ENCODE results near the gene ITPR1.

The ITPR1 gene

GRCh38 chr3:4504340-4505261, 11.5 kb downstream of the ITPR1 start:
- DNase-seq: no peak
- in situ Hi-C loops (cut with HindIII; ENCODE audit: low pct_ligation_motif_present, low sequenced_read_pairs): no loop called here
- no peak overlapping the region for H3K27ac ChIP-seq

GRCh38 chr3:4505688-4506558, 12.8 kb downstream of the ITPR1 start:
- DNase-seq: no peak
- in situ Hi-C loops (cut with HindIII; ENCODE audit: low pct_ligation_motif_present, low sequenced_read_pairs): no loop called here
- Histone ChIP-seq H3K27ac (no peak overlapping the region), H3K36me3 (replicated peaks) (no peaks in the 10 kb centered on the region), H3K4me3 (ENCODE audit: low read depth, low read length) (no peak overlapping the region), H3K27me3 (replicated peaks) (no peaks in the 10 kb centered on the region)
- no peak for TF ChIP-seq CTCF (IDR thresholded peaks at IDR 0.05; ENCODE audit: low read depth, low read length, missing control alignments)

More at GRCh38 chr3:4504340-4505261, 11.5 kb downstream of the ITPR1 start:
- Histone ChIP-seq H3K36me3 (replicated peaks) (no peaks in the 10 kb centered on the region), H3K4me3 (ENCODE audit: low read depth, low read length) (no peak overlapping the region), H3K27me3 (replicated peaks) (no peaks in the 10 kb centered on the region)
- no peak for TF ChIP-seq CTCF (IDR thresholded peaks at IDR 0.05; ENCODE audit: low read depth, low read length, missing control alignments)

GRCh38 chr3:4506559-4507023, 13.4 kb downstream of the ITPR1 start:
- in situ Hi-C loops (cut with HindIII; ENCODE audit: low pct_ligation_motif_present, low sequenced_read_pairs): no loop called here

GRCh38 chr3:4507024-4507596, 14.0 kb downstream of the ITPR1 start:
- Histone ChIP-seq H3K36me3 (replicated peaks) (no peaks in the 10 kb centered on the region), H3K4me3 (ENCODE audit: low read depth, low read length) (no peak overlapping the region), H3K27ac (no peak overlapping the region), H3K27me3 (replicated peaks) (no peaks in the 10 kb centered on the region)
- in situ Hi-C loops (cut with HindIII; ENCODE audit: low pct_ligation_motif_present, low sequenced_read_pairs): no loop called here
- no peak for TF ChIP-seq CTCF (IDR thresholded peaks at IDR 0.05; ENCODE audit: low read depth, low read length, missing control alignments)
- no peak for DNase-seq

More at GRCh38 chr3:4506559-4507023, 13.4 kb downstream of the ITPR1 start:
- DNase-seq: no peak
- Histone ChIP-seq H3K4me3 (ENCODE audit: low read depth, low read length) (no peak overlapping the region), H3K27ac (no peak overlapping the region), H3K36me3 (replicated peaks) (no peaks in the 10 kb centered on the region), H3K27me3 (replicated peaks) (no peaks in the 10 kb centered on the region)
- no peak for TF ChIP-seq CTCF (IDR thresholded peaks at IDR 0.05; ENCODE audit: low read depth, low read length, missing control alignments)

GRCh38 chr3:4508048-4508981, 15.2 kb downstream of the ITPR1 start:
- H3K27me3 ChIP-seq (replicated peaks): no peaks in the 10 kb centered on the region
- in situ Hi-C loops (cut with HindIII; ENCODE audit: low pct_ligation_motif_present, low sequenced_read_pairs): no loop called here
- no peak overlapping the region for H3K27ac ChIP-seq
- no peak for TF ChIP-seq CTCF (IDR thresholded peaks at IDR 0.05; ENCODE audit: low read depth, low read length, missing control alignments)
- H3K36me3 ChIP-seq (replicated peaks): no peaks in the 10 kb centered on the region
- H3K4me3 ChIP-seq (ENCODE audit: low read depth, low read length): no peak overlapping the region
- DNase-seq: no peak
